ENCODE measurements around the gene INTS12. TPM values are rescaled to one million over a fixed set of nuclear protein-coding genes. Genes with fewer than 3 reads are reported as not detected.

INTS12 gene
- total RNA-seq, 3 donors from 2014 or later = 20.6 to 30.0 (median 29.5) TPM

DNA sequence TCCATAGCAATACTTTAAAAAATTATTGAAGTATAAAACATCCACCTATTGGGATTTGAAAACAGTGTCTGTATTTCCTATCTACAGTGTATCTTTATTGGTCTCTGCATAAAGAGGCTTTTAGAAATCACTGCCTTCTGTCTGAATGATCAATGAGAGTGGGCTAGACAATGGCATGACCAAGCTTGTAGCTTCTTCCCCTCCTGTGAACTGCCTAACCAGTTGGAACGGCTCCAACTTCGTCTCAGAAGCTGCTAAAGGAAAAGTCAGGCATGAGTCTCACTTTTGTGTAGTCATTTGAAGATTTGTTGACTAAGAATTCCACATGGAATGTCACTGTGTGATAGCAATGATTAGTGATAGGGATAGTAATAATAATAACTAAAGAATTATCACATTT, 64.2 kb downstream of the INTS12 start:
- H3K9me3 ChIP-seq = no peaks in the 10 kb centered on the region
- no peak overlapping the region for H3K27ac ChIP-seq
- intact Hi-C loops (cut with DNase I; ENCODE audit: low total_unique reads) = no loop called here
- no peak overlapping the region for H3K4me3 ChIP-seq
- no peaks in the 10 kb centered on the region for H3K27me3 ChIP-seq
- TF ChIP-seq POLR2A (IDR thresholded peaks at IDR 0.05) = no peak
- TF ChIP-seq POLR2AphosphoS5 (IDR thresholded peaks at IDR 0.05) = no peak
- TF ChIP-seq, protein P1, sequence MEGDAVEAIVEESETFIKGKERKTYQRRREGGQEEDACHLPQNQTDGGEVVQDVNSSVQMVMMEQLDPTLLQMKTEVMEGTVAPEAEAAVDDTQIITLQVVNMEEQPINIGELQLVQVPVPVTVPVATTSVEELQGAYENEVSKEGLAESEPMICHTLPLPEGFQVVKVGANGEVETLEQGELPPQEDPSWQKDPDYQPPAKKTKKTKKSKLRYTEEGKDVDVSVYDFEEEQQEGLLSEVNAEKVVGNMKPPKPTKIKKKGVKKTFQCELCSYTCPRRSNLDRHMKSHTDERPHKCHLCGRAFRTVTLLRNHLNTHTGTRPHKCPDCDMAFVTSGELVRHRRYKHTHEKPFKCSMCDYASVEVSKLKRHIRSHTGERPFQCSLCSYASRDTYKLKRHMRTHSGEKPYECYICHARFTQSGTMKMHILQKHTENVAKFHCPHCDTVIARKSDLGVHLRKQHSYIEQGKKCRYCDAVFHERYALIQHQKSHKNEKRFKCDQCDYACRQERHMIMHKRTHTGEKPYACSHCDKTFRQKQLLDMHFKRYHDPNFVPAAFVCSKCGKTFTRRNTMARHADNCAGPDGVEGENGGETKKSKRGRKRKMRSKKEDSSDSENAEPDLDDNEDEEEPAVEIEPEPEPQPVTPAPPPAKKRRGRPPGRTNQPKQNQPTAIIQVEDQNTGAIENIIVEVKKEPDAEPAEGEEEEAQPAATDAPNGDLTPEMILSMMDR (IDR thresholded peaks at IDR 0.05) = no peak
- no peak for DNase-seq (ENCODE audit: low spot score in 2 of 2)
- H3K4me1 ChIP-seq = no peaks in the 10 kb centered on the region
- H3K36me3 ChIP-seq = no peaks in the 10 kb centered on the region

DNA sequence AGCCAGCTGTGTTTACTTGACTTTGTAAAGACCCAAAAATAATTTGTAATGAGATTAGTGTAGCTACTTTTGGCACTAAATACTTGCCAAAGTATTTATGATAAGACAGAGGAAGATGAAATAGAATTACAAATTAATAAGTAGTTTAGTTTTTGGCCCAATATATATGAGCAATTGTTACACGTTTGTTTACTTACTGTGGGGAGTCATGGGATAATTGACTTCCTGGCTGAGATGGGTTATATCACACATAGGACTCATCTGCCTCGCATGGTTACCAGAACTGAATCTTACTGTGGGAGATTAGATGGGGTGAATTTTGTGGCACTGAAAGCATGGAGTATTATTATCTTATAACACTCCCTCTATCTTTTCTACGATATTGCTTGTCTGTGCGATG, 66.6 kb downstream of the INTS12 start:
- Histone ChIP-seq H3K4me1 (no peaks in the 10 kb centered on the region), H3K4me3 (no peak overlapping the region), H3K36me3 (no peaks in the 10 kb centered on the region), H3K27me3 (no peaks in the 10 kb centered on the region), H3K27ac (no peak overlapping the region), H3K9me3 (no peaks in the 10 kb centered on the region)
- intact Hi-C loops (cut with DNase I; ENCODE audit: low total_unique reads) = no loop called here
- TF ChIP-seq, protein P1 (IDR thresholded peaks at IDR 0.05) = no peak
- no peak for TF ChIP-seq POLR2AphosphoS5 (IDR thresholded peaks at IDR 0.05)
- TF ChIP-seq POLR2A (IDR thresholded peaks at IDR 0.05) = no peak
- DNase-seq (ENCODE audit: low spot score in 2 of 2) = no peak

DNA sequence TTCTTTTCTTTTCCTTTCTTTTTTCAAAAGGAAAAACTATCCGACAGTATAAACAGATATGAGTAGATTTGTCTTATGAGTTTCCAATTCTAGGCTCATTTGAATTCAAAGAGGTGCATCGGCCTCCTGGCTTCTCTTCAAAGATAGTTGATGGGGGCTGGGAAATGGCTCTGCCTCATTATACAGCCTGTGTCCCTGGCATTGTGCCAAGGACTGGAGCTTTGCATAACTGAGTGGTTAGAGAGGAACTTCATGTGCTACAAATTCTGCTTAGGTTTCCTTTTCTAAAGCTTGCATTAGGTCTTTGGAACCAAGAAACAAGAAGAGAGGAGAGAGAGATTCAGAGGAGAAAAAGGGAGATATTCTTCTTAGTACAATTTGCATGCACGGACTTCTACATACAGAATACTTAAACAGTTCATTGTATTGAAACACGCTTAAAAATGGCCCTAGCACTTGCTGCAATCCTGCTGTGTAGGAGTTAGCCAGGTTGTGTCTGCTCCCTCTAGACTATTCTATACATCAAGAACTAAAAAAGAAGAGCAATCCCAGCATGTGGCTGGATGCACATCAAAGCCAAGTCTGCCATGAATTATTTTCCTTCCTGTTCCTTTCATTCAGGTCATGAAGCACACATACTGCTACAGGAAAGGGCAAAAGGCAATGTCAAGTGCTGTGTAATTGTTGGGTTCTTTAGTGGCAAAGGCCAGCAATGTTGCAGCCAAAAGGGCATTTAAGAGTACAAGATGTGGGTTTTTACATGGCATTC, 70.9 kb downstream of the INTS12 start:
- no peaks in the 10 kb centered on the region for H3K27me3 ChIP-seq
- H3K4me1 ChIP-seq = peaks cover 0 to 7% of the 10 kb centered on the region in 2 donors
- H3K9me3 ChIP-seq = no peaks in the 10 kb centered on the region
- TF ChIP-seq, protein P1 (IDR thresholded peaks at IDR 0.05) = no peak
- TF ChIP-seq POLR2A (IDR thresholded peaks at IDR 0.05) = no peak
- no peak for TF ChIP-seq POLR2AphosphoS5 (IDR thresholded peaks at IDR 0.05)
- H3K4me3 ChIP-seq = no peak overlapping the region
- peak; percentile 44 to 53 for DNase-seq (ENCODE audit: low spot score in 2 of 2)
- H3K36me3 ChIP-seq = no peaks in the 10 kb centered on the region
- H3K27ac ChIP-seq = no peak overlapping the region
- intact Hi-C loops (cut with DNase I; ENCODE audit: low total_unique reads) = no loop called here

DNA sequence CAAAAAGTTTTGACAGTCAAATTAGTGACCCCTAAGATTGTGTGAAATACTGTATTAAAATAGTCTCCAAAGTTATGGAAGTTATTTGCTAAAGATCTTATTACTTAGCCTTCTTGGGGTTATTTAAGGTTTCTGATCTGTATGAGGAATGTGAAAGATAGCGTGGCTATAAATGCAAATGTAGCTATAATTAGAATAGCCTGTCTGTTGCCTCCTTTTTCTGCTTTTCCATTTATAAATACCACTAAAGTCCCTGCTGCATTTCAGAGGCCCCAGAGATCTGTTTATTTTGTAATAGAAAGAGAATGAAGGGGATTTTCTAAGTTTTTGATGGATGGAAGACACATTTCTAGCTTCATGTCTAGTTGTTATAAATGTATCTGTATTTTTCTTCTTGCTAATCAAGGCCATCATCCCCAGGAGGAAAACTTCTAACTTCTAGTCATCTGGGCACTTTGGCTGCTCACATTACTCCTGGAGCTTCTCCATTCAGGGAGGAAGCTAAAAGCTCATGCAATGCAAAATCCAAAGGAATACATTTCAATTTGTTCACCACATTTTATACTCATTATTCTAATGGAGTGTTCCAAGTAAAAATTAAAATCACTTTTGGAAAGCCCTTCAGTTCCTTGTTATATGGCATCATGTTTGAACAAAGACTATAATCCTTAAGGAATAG, 73.9 kb downstream of the INTS12 start:
- Histone ChIP-seq H3K27me3 (no peaks in the 10 kb centered on the region), H3K36me3 (no peaks in the 10 kb centered on the region), H3K4me3 (no peak overlapping the region), H3K27ac (no peak overlapping the region), H3K9me3 (no peaks in the 10 kb centered on the region), H3K4me1 (peaks cover 0 to 7% of the 10 kb centered on the region in 2 donors)
- TF ChIP-seq, protein P1 (IDR thresholded peaks at IDR 0.05) = no peak
- TF ChIP-seq POLR2A (IDR thresholded peaks at IDR 0.05) (no peak), POLR2AphosphoS5 (IDR thresholded peaks at IDR 0.05) (no peak)
- intact Hi-C loops (cut with DNase I; ENCODE audit: low total_unique reads) = no loop called here
- no peak for DNase-seq (ENCODE audit: low spot score in 2 of 2)

DNA sequence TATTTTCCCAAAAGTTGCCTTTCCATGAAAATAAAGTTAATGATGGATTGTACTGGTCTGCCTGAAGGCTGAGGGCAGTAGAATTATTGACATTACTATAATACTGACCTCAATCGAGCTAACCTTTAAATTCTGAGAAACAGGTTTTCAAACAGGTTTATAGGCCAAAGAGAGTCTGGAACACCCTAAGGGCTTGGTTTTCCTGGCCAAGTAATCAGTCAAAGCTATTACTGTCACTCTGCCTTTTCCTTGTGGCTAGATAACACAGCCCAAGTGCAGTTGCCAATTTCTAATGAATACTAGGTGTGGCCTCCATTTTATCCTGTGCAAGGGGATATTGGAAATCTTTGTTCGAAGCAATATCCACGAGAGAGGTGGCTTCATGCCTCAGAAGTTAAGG, 75.2 kb downstream of the INTS12 start:
- no peak for DNase-seq (ENCODE audit: low spot score in 2 of 2)
- TF ChIP-seq, protein P1 (IDR thresholded peaks at IDR 0.05) = no peak
- TF ChIP-seq POLR2AphosphoS5 (IDR thresholded peaks at IDR 0.05) = peak in 1 of 3 donors; percentile 42
- no peaks in the 10 kb centered on the region for H3K27me3 ChIP-seq
- intact Hi-C loops (cut with DNase I; ENCODE audit: low total_unique reads) = no loop called here
- H3K36me3 ChIP-seq = no peaks in the 10 kb centered on the region
- peak overlapping the region; percentile 23 to 56 for H3K27ac ChIP-seq
- H3K4me3 ChIP-seq = no peak overlapping the region
- H3K4me1 ChIP-seq = peaks cover 0 to 7% of the 10 kb centered on the region in 2 donors
- H3K9me3 ChIP-seq = no peaks in the 10 kb centered on the region
